ENCODE measurements around the gene IGFBP4.

The IGFBP4 gene

GRCh38 chr17:40443988-40444899 is 994 bp downstream of the IGFBP4 start:
- H3K4me1 ChIP-seq (ENCODE audit: insufficient read depth, poor library complexity, severe bottlenecking): no peaks in the 10 kb centered on the region
- peak overlapping the region; percentile 45 for H3K4me3 ChIP-seq (ENCODE audit: severe bottlenecking)
- ATAC-seq (ENCODE audit: low read depth) (peak; percentile 15), DNase-seq (ENCODE audit: low spot score) (no peak)
- H3K36me3 ChIP-seq (ENCODE audit: low read depth): no peaks in the 10 kb centered on the region
- no peak overlapping the region for H3K27ac ChIP-seq (ENCODE audit: poor library complexity, severe bottlenecking)
- no peaks in the 10 kb centered on the region for H3K9me3 ChIP-seq (ENCODE audit: severe bottlenecking)
- peak; percentile 48 for TF ChIP-seq CTCF (IDR thresholded peaks at IDR 0.05; ENCODE audit: poor library complexity, severe bottlenecking)
- no peaks in the 10 kb centered on the region for H3K27me3 ChIP-seq (ENCODE audit: insufficient read depth, poor library complexity, severe bottlenecking)

- Histone ChIP-seq H3K27me3 (ENCODE audit: insufficient read depth, poor library complexity, severe bottlenecking) (no peaks in the 10 kb centered on the region), H3K36me3 (ENCODE audit: low read depth) (no peaks in the 10 kb centered on the region), H3K4me1 (ENCODE audit: insufficient read depth, poor library complexity, severe bottlenecking) (no peaks in the 10 kb centered on the region), H3K9me3 (ENCODE audit: severe bottlenecking) (no peaks in the 10 kb centered on the region), H3K4me3 (ENCODE audit: severe bottlenecking) (no peak overlapping the region), H3K27ac (ENCODE audit: poor library complexity, severe bottlenecking) (no peak overlapping the region)
- DNase-seq (ENCODE audit: low spot score) (no peak), ATAC-seq (ENCODE audit: low read depth) (no peak)
- TF ChIP-seq CTCF (IDR thresholded peaks at IDR 0.05; ENCODE audit: poor library complexity, severe bottlenecking): no peak
Observed at GRCh38 chr17:40445751-40446468, 2.7 kb downstream of the IGFBP4 start.

- ATAC-seq (ENCODE audit: low read depth) (no peak), DNase-seq (ENCODE audit: low spot score) (no peak)
- no peak overlapping the region for H3K4me3 ChIP-seq (ENCODE audit: severe bottlenecking)
- no peaks in the 10 kb centered on the region for H3K27me3 ChIP-seq (ENCODE audit: insufficient read depth, poor library complexity, severe bottlenecking)
- no peaks in the 10 kb centered on the region for H3K36me3 ChIP-seq (ENCODE audit: low read depth)
- H3K27ac ChIP-seq (ENCODE audit: poor library complexity, severe bottlenecking): no peak overlapping the region
- no peaks in the 10 kb centered on the region for H3K4me1 ChIP-seq (ENCODE audit: insufficient read depth, poor library complexity, severe bottlenecking)
- no peaks in the 10 kb centered on the region for H3K9me3 ChIP-seq (ENCODE audit: severe bottlenecking)
- no peak for TF ChIP-seq CTCF (IDR thresholded peaks at IDR 0.05; ENCODE audit: poor library complexity, severe bottlenecking)
Observed at GRCh38 chr17:40447148-40447644, 3.9 kb downstream of the IGFBP4 start.

GRCh38 chr17:40447806-40448205 is 4.6 kb downstream of the IGFBP4 start:
- ATAC-seq (ENCODE audit: low read depth): no peak
- H3K27ac ChIP-seq (ENCODE audit: poor library complexity, severe bottlenecking): no peak overlapping the region
- H3K4me3 ChIP-seq (ENCODE audit: severe bottlenecking): no peak overlapping the region
- H3K4me1 ChIP-seq (ENCODE audit: insufficient read depth, poor library complexity, severe bottlenecking): no peaks in the 10 kb centered on the region
- no peak for TF ChIP-seq CTCF (IDR thresholded peaks at IDR 0.05; ENCODE audit: poor library complexity, severe bottlenecking)
- no peaks in the 10 kb centered on the region for H3K27me3 ChIP-seq (ENCODE audit: insufficient read depth, poor library complexity, severe bottlenecking)
- H3K9me3 ChIP-seq (ENCODE audit: severe bottlenecking): no peaks in the 10 kb centered on the region
- no peak for DNase-seq (ENCODE audit: low spot score)
- H3K36me3 ChIP-seq (ENCODE audit: low read depth): no peaks in the 10 kb centered on the region
